H1 (cell line): Measurements from ENCODE around the gene METRN.

Source experiments
- CTCF ChIP-seq, 3 experiments: IDR thresholded peaks; 1 replicate in 2 of 3; 2 replicates in 1 of 3; pipeline versions ENCODE4 v1.5.1 to v1.6.1; 2011; ENCODE audit warnings: low read length in 3 of 3, mild to moderate bottlenecking in 3 of 3, inconsistent platforms in 2 of 3, low read depth in 1 of 3, moderate library complexity in 1 of 3; ENCODE audit not compliant: insufficient read depth in 1 of 3; ENCODE audit errors: control extremely low read depth in 1 of 3
- EP300 ChIP-seq, 2 experiments: IDR thresholded peaks; 1 replicate in 1 of 2; 2 replicates in 1 of 2; pipeline ENCODE4 v1.6.1; 2011 to 2012; ENCODE audit warnings: low read depth in 2 of 2, low read length in 2 of 2, mild to moderate bottlenecking in 2 of 2, borderline replicate concordance in 1 of 2, inconsistent platforms in 1 of 2, moderate library complexity in 1 of 2
- EZH2 ChIP-seq: fragments of 200-600 bp; sonication (generic); IDR thresholded peaks from 2 replicates; pipeline ENCODE4 v1.7.1; 2012; ENCODE audit warnings: low read depth, mild to moderate bottlenecking, moderate library complexity, low read length, inconsistent platforms; ENCODE audit not compliant: severe bottlenecking
- POLR2AphosphoS5 ChIP-seq: IDR thresholded peaks from 2 replicates; pipeline ENCODE4 v1.6.1; 2011; ENCODE audit warnings: low read depth, low read length
- TAF1 ChIP-seq: IDR thresholded peaks from 2 replicates; pipeline ENCODE4 v1.6.1; 2011; ENCODE audit warnings: mild to moderate bottlenecking, low read depth, low read length

- no peak for TF ChIP-seq POLR2AphosphoS5
- TF ChIP-seq TAF1 = no peak
- no peak for TF ChIP-seq CTCF (IDR thresholded peaks at IDR 0.05; ENCODE audit: control extremely low read depth in 1 of 3, insufficient read depth in 1 of 3, low read depth in 1 of 3, low read length in 3 of 3)
- TF ChIP-seq EP300 (IDR thresholded peaks at IDR 0.05; ENCODE audit: borderline replicate concordance in 1 of 2, low read depth in 2 of 2, low read length in 2 of 2) = no peak
- no peak for TF ChIP-seq EZH2
These were observed 44.2 kb upstream of the METRN start for GRCh38 chr16:670485-671352.
